Measurements from ENCODE around the gene SMNDC1. TPM values are rescaled to one million over a fixed set of nuclear protein-coding genes. Genes with fewer than 3 reads are reported as not detected.

SMNDC1 gene
- 5.1 and 6.6 TPM in 2 replicates for total RNA-seq

DNA sequence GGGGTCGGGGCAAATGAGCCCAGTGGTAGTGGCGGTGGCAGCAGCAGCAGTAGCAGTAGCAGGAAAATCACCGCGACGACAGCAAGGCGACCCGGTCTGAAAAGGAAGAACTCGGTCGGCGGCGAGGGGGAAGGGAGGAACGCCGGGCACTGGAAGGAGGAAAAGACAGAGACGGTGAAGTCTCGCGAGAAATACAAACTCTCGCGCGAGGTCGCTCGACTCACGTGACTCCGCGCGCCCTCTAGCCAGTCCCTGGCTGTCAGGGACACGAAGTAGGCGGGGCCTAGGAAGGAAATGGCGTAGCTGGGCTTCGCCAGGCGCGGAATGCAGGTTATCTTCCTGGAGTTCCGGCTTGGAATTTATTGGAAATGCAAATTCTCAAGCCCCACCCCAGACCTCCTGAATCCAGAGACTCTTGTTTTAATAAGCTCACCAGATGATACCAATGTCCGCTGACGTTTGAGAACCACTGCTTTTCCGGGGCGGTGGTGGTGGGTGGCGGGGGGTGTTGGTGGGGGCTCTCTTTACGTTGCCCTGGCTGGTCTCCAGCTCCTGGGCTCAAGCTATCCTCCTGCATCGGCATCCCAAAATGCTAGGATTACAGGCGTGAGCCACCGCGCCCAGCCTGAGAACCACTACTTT is at the start of gene SMNDC1:
Gene SMNDC1 (minus strand): TSS at position 141 of the 642 bp plus-strand sequence. CDS start 1,333 bp downstream, outside the sequence.

Other genes with a start within 250 kb of the SMNDC1 start
- 4.1 and 4.4 TPM in 2 replicates for gene MXI1, start 97.3 kb downstream of the SMNDC1 start, total RNA-seq
- 44.3 and 48.3 TPM in 2 replicates for gene DUSP5, start 193.0 kb upstream of the SMNDC1 start, total RNA-seq